ENCODE data around the gene UGGT2. TPM values are rescaled to one million over a fixed set of nuclear protein-coding genes. Genes with fewer than 3 reads are reported as not detected.
"Not testable (repeated sequence)": the region's sequence is repeated elsewhere in the genome, so short reads cannot be mapped to it uniquely, and the experiment has no call there.

Gene UGGT2
- total RNA-seq, 2 donors from 2014 or later, result 21.1 to 26.1 TPM

DNA sequence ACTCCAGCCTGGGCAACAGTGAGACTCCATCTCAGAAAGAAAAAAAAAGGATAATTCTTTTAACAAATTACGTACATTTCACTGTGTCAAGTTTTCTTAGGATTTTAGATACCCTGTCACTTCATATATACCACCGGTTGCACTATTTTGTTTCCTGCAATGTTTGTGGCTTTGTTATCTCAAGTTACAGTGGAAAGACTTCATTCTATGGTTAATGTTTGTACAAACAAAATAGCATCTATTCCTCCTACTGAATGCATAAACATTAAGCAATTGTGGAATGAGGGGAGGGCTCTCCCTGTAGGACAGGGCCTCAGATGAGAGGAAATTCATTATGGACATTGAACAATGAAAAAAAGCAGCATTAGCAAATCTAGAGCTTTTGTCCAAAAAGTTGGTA lies 256.2 kb downstream of the UGGT2 start:
- H3K4me1 ChIP-seq (replicated peaks), result no peaks in the 10 kb centered on the region
- intact Hi-C loops (cut with DNase I), result no loop called here
- WGBS, result 90% methylated on average over 2 of the region's 2 CpGs
- no peak overlapping the region for H3K4me3 ChIP-seq
- H3K36me3 ChIP-seq, result no peaks in the 10 kb centered on the region
- no peaks in the 10 kb centered on the region for H3K27me3 ChIP-seq (replicated peaks; ENCODE audit: insufficient read depth)
- H3K9me3 ChIP-seq, result no peaks in the 10 kb centered on the region
- TF ChIP-seq CTCF (IDR thresholded peaks at IDR 0.05) (no peak), POLR2AphosphoS5 (IDR thresholded peaks at IDR 0.05) (no peak), POLR2A (IDR thresholded peaks at IDR 0.05) (no peak)
- no peak overlapping the region for H3K27ac ChIP-seq
- DNase-seq (ENCODE audit: low spot score), result no peak

DNA sequence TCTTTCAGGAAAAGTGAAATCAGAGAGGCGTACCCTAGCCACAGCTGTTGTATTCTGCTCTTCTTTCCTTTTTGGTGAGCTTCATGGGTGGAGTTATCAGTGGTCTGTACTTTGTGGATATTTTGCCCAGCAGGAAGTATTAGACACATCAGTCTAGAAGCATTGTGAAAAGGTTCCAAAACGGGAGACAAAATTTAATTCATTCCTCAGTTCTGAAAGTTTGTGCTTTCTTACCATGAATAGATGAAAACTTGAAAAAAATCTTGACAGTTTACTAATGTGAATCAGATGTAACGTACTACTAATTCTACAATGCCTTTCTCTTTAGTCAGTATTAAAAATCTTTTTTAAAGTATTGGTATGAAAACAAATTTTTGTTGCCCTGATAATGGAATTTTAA lies 259.4 kb downstream of the UGGT2 start:
- Histone ChIP-seq H3K36me3 (no peaks in the 10 kb centered on the region), H3K27ac (no peak overlapping the region), H3K4me3 (no peak overlapping the region), H3K27me3 (replicated peaks; ENCODE audit: insufficient read depth) (no peaks in the 10 kb centered on the region), H3K4me1 (replicated peaks) (no peaks in the 10 kb centered on the region), H3K9me3 (no peaks in the 10 kb centered on the region)
- DNase-seq (ENCODE audit: low spot score), result no peak
- intact Hi-C loops (cut with DNase I), result no loop called here
- WGBS, result 91% methylated on average over 3 of the region's 3 CpGs
- TF ChIP-seq POLR2AphosphoS5 (IDR thresholded peaks at IDR 0.05) (no peak), CTCF (IDR thresholded peaks at IDR 0.05) (no peak), POLR2A (IDR thresholded peaks at IDR 0.05) (no peak)

DNA sequence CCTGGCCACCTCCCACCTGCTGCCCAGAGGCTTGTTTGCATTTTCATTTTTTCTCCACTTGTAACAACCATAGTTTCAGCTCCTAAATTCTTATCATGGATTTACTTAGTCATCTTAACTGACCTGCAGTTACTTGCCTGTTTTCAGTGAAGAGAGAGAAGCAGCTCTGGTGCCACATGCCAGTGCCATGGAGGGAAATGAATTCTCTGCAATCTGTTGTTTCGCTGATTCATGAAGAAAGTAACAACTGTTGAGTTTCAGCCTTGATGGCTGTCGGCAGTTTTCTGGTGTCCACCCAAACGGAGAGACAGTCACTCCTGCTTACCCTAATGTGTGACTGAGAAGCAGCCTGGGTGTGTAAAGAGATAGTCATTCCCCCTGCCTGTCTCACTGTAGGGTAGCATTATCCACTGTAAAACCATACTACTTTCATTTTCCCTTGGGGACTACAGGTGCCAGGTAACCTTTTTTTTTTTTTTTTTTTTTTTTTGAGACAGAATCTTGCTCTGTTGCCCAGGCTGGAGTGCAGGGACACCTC lies 260.1 kb downstream of the UGGT2 start:
- H3K4me1 ChIP-seq (replicated peaks), result no peaks in the 10 kb centered on the region
- WGBS, result 86% methylated on average over 3 of the region's 3 CpGs
- no peaks in the 10 kb centered on the region for H3K9me3 ChIP-seq
- no peak for DNase-seq (ENCODE audit: low spot score)
- no peak for TF ChIP-seq CTCF (IDR thresholded peaks at IDR 0.05)
- TF ChIP-seq POLR2AphosphoS5 (IDR thresholded peaks at IDR 0.05), result no peak
- no peak for TF ChIP-seq POLR2A (IDR thresholded peaks at IDR 0.05)
- intact Hi-C loops (cut with DNase I), result no loop called here
- H3K27me3 ChIP-seq (replicated peaks; ENCODE audit: insufficient read depth), result no peaks in the 10 kb centered on the region
- H3K4me3 ChIP-seq, result no peak overlapping the region
- no peak overlapping the region for H3K27ac ChIP-seq
- H3K36me3 ChIP-seq, result no peaks in the 10 kb centered on the region

GRCh38 chr13:95791084-95791722 lies 262.0 kb downstream of the UGGT2 start:
- Histone ChIP-seq H3K4me3 (no peak overlapping the region), H3K4me1 (replicated peaks) (no peaks in the 10 kb centered on the region), H3K9me3 (no peaks in the 10 kb centered on the region), H3K27ac (no peak overlapping the region), H3K27me3 (replicated peaks; ENCODE audit: insufficient read depth) (no peaks in the 10 kb centered on the region), H3K36me3 (no peaks in the 10 kb centered on the region)
- no peak for TF ChIP-seq CTCF (IDR thresholded peaks at IDR 0.05)
- no peak for TF ChIP-seq POLR2AphosphoS5 (IDR thresholded peaks at IDR 0.05)
- TF ChIP-seq POLR2A (IDR thresholded peaks at IDR 0.05), result no peak
- 88% methylated on average over 7 of the region's 7 CpGs for WGBS
- no peak for DNase-seq (ENCODE audit: low spot score)
- intact Hi-C loops (cut with DNase I), result no loop called here

DNA sequence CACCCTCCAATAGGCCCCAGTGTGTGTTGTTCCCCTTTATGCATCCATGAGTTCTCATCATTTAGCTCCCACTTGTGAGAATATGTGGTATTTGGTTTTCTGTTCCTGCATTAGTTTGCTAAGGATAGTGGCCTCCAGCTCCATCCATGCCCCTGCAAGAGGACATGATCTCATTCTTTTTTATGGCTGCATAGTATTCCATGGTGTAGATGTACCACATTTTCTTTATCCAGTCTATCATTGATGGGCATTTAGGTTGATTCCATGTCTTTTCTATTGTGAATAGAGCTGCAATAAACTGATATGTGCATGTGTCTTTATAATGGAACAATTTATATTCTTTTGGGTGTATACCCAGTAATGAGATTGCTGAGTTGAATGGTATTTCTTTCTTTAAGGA lies 263.9 kb downstream of the UGGT2 start:
- intact Hi-C loops (cut with DNase I); H3K36me3 ChIP-seq; H3K4me1 ChIP-seq (replicated peaks); H3K27me3 ChIP-seq (replicated peaks; ENCODE audit: insufficient read depth); H3K27ac ChIP-seq; H3K4me3 ChIP-seq; H3K9me3 ChIP-seq; DNase-seq (ENCODE audit: low spot score): not testable (repeated sequence)

Measured in prostate gland (tissue), 2 donors.